ENCODE results near the gene PGR. TPM values are rescaled to one million over a fixed set of nuclear protein-coding genes. Genes with fewer than 3 reads are reported as not detected.
"Not testable (repeated sequence)": the region's sequence is repeated elsewhere in the genome, so short reads cannot be mapped to it uniquely, and the experiment has no call there.

PGR gene
- total and polyA plus RNA-seq, 2 donors = 1.7 to 8.6 TPM

DNA sequence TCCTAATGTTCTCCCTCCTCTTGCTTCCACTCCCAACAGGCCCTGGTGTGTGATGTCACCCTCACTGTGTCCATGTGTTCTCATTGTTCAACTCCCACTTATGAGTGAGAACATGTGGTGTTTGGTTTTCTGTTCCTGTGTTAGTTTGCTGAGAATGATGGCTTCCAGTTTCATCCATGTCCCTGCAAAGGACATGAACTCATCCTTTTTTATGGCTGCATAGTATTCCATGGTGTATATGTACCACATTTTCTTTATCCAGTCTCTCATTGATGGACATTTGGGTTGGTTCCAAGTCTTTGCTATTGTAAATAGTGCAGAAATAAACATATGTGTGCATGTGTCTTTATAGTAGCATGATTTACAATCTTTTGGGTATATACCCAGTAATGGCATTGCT lies 115.9 kb downstream of the PGR start:
- not testable (repeated sequence) for H3K4me3 ChIP-seq (ENCODE audit: low read depth, low read length); H3K27ac ChIP-seq (ENCODE audit: low read depth); H3K36me3 ChIP-seq (ENCODE audit: insufficient read depth); DNase-seq (ENCODE audit: extremely low spot score); H3K4me1 ChIP-seq (ENCODE audit: insufficient read depth)

- Histone ChIP-seq H3K4me1 (ENCODE audit: insufficient read depth) (no peaks in the 10 kb centered on the region), H3K4me3 (ENCODE audit: low read depth, low read length) (no peak overlapping the region), H3K36me3 (ENCODE audit: insufficient read depth) (peaks cover 2% of the 10 kb centered on the region), H3K27ac (ENCODE audit: low read depth) (no peak overlapping the region)
- 74% methylated on average over 5 of the region's 5 CpGs for WGBS
- DNase-seq (ENCODE audit: extremely low spot score) = no peak
These were observed 117.7 kb downstream of the PGR start for GRCh38 chr11:101011881-101012280.

- 80% methylated on average over 5 of the region's 5 CpGs for WGBS
- Histone ChIP-seq H3K4me1 (ENCODE audit: insufficient read depth) (no peaks in the 10 kb centered on the region), H3K36me3 (ENCODE audit: insufficient read depth) (peaks cover 2% of the 10 kb centered on the region), H3K4me3 (ENCODE audit: low read depth, low read length) (no peak overlapping the region), H3K27ac (ENCODE audit: low read depth) (no peak overlapping the region)
- DNase-seq (ENCODE audit: extremely low spot score) = no peak
These were observed 118.7 kb downstream of the PGR start for GRCh38 chr11:101010899-101011298.

GRCh38 chr11:101009690-101010055 lies 119.9 kb downstream of the PGR start:
- H3K27ac ChIP-seq (ENCODE audit: low read depth) = no peak overlapping the region
- no peaks in the 10 kb centered on the region for H3K4me1 ChIP-seq (ENCODE audit: insufficient read depth)
- no peak for DNase-seq (ENCODE audit: extremely low spot score)
- H3K4me3 ChIP-seq (ENCODE audit: low read depth, low read length) = no peak overlapping the region
- peaks cover 2% of the 10 kb centered on the region for H3K36me3 ChIP-seq (ENCODE audit: insufficient read depth)
- 47% methylated on average over 2 of the region's 2 CpGs for WGBS

- Histone ChIP-seq H3K36me3 (ENCODE audit: insufficient read depth) (peaks cover 2% of the 10 kb centered on the region), H3K4me3 (ENCODE audit: low read depth, low read length) (no peak overlapping the region), H3K27ac (ENCODE audit: low read depth) (no peak overlapping the region), H3K4me1 (ENCODE audit: insufficient read depth) (no peaks in the 10 kb centered on the region)
- no peak for DNase-seq (ENCODE audit: extremely low spot score)
- 29% methylated on average over 1 of the region's 1 CpG for WGBS
These were observed 120.5 kb downstream of the PGR start for GRCh38 chr11:101008961-101009689.

- 88% methylated on average over 4 of the region's 4 CpGs for WGBS
These were observed 126.1 kb downstream of the PGR start for GRCh38 chr11:101003468-101003867.

GRCh38 chr11:100999756-101000155 lies 129.9 kb downstream of the PGR start:
- DNase-seq (ENCODE audit: extremely low spot score) = no peak
- 93% methylated on average over 1 of the region's 1 CpG for WGBS

More at GRCh38 chr11:101003468-101003867, 126.1 kb downstream of the PGR start:
- H3K4me3 ChIP-seq (ENCODE audit: low read depth, low read length) = no peak overlapping the region
- no peaks in the 10 kb centered on the region for H3K4me1 ChIP-seq (ENCODE audit: insufficient read depth)
- H3K36me3 ChIP-seq (ENCODE audit: insufficient read depth) = no peaks in the 10 kb centered on the region
- H3K27ac ChIP-seq (ENCODE audit: low read depth) = no peak overlapping the region
- DNase-seq (ENCODE audit: extremely low spot score) = no peak

DNA sequence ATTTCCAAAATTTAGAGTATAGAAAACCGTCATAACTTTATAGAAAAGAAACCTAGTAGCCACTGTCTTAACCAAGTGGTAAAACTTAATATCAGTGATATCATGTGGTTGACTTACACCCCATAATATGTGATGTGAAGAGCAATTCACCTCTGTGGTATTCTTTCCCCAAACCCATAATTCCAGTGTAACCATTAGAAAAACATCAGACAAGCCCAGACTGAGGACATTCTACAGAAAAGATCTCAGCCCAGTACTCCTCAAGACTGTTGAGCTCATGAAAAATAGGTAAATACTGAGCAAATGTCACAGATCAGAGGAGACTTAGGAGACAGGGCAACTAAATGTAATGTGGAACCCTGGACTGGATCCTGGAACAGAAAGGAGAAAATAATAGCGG lies 134.6 kb downstream of the PGR start:
- Histone ChIP-seq H3K4me1 (ENCODE audit: insufficient read depth) (no peaks in the 10 kb centered on the region), H3K4me3 (ENCODE audit: low read depth, low read length) (no peak overlapping the region), H3K27ac (ENCODE audit: low read depth) (no peak overlapping the region), H3K36me3 (ENCODE audit: insufficient read depth) (no peaks in the 10 kb centered on the region)
- 98% methylated on average over 2 of the region's 2 CpGs for WGBS
- DNase-seq (ENCODE audit: extremely low spot score) = no peak

More at GRCh38 chr11:100999756-101000155, 129.9 kb downstream of the PGR start:
- no peaks in the 10 kb centered on the region for H3K36me3 ChIP-seq (ENCODE audit: insufficient read depth)
- H3K4me1 ChIP-seq (ENCODE audit: insufficient read depth) = no peaks in the 10 kb centered on the region
- no peak overlapping the region for H3K4me3 ChIP-seq (ENCODE audit: low read depth, low read length)
- no peak overlapping the region for H3K27ac ChIP-seq (ENCODE audit: low read depth)

DNA sequence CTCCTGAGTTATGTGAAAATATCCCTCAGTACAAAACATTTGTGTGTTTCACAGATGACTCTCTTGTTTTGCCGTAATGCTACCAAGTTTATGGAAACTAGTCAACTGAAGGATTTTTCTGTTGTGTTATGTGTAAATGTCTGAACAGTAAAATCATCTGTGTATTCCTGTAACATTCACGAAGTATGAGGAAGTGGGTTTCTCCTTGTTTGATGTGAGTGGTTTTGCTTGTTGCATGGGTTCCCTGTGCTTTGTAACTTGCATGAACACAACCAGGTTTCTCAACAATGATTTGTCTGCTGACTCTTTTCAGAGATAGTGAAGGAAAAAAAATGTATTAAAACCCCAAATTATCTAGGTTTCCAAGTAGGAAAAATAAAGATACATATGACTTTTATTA lies 138.1 kb downstream of the PGR start:
- Histone ChIP-seq H3K27ac (ENCODE audit: low read depth) (no peak overlapping the region), H3K4me3 (ENCODE audit: low read depth, low read length) (no peak overlapping the region), H3K4me1 (ENCODE audit: insufficient read depth) (no peaks in the 10 kb centered on the region), H3K36me3 (ENCODE audit: insufficient read depth) (no peaks in the 10 kb centered on the region)
- no peak for DNase-seq (ENCODE audit: extremely low spot score)
- WGBS = 37% methylated on average over 2 of the region's 2 CpGs

DNA sequence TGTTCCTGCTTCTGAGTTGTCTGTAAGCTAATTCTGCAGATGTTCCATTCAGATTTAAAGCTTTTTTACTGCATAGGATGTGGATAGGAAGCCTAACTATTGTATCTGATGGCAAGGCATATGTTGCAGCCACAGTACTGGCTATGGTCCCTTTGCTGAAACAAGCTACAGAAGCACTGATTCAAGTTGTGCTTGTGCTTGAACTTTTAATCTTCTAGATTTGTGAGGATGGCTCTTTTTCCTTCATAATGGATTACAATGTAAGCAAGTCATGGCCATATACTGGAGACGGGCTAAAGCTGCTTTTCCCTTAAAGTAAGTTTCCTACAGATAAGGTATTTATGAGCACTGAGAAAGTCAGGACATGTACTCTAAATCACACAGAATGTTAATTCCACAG lies 138.7 kb downstream of the PGR start:
- 54% methylated on average over 1 of the region's 1 CpG for WGBS
- no peaks in the 10 kb centered on the region for H3K4me1 ChIP-seq (ENCODE audit: insufficient read depth)
- DNase-seq (ENCODE audit: extremely low spot score) = no peak
- H3K36me3 ChIP-seq (ENCODE audit: insufficient read depth) = no peaks in the 10 kb centered on the region
- H3K27ac ChIP-seq (ENCODE audit: low read depth) = no peak overlapping the region
- no peak overlapping the region for H3K4me3 ChIP-seq (ENCODE audit: low read depth, low read length)

DNA sequence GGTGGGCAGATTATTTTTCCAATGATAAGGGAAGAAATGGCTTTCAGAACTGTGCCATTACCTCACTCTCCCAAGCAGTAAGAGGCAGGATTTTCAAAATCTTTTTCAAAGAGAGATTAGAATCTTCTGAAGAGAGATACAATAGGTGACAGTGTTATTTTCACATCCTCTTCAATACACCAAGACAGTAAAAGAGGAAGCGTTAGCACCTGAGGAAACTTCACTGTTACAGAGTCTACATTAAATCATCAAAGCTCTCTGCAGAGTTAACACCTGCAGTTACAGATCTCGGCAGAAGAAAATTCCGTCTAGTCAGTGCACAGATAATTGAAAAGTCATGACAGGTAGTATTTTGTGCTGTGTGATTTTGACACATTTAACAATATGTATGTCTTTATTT lies 144.9 kb downstream of the PGR start:
- Histone ChIP-seq H3K4me3 (ENCODE audit: low read depth, low read length) (no peak overlapping the region), H3K36me3 (ENCODE audit: insufficient read depth) (no peaks in the 10 kb centered on the region), H3K4me1 (ENCODE audit: insufficient read depth) (no peaks in the 10 kb centered on the region), H3K27ac (ENCODE audit: low read depth) (no peak overlapping the region)
- DNase-seq (ENCODE audit: extremely low spot score) = no peak
- 91% methylated on average over 3 of the region's 3 CpGs for WGBS

- H3K4me1 ChIP-seq (ENCODE audit: insufficient read depth) = no peaks in the 10 kb centered on the region
- H3K27ac ChIP-seq (ENCODE audit: low read depth) = no peak overlapping the region
- no peak for DNase-seq (ENCODE audit: extremely low spot score)
- H3K4me3 ChIP-seq (ENCODE audit: low read depth, low read length) = no peak overlapping the region
- H3K36me3 ChIP-seq (ENCODE audit: insufficient read depth) = no peaks in the 10 kb centered on the region
- WGBS = 81% methylated on average over 1 of the region's 1 CpG
These were observed 148.3 kb downstream of the PGR start for GRCh38 chr11:100981196-100981824.

- H3K27ac ChIP-seq (ENCODE audit: low read depth) = no peak overlapping the region
- WGBS = 76% methylated on average over 3 of the region's 3 CpGs
These were observed 149.5 kb downstream of the PGR start for GRCh38 chr11:100980156-100980555.

More at GRCh38 chr11:100980156-100980555, 149.5 kb downstream of the PGR start:
- no peak overlapping the region for H3K4me3 ChIP-seq (ENCODE audit: low read depth, low read length)
- H3K36me3 ChIP-seq (ENCODE audit: insufficient read depth) = no peaks in the 10 kb centered on the region
- H3K4me1 ChIP-seq (ENCODE audit: insufficient read depth) = no peaks in the 10 kb centered on the region
- DNase-seq (ENCODE audit: extremely low spot score) = no peak
